ENCODE measurements around the gene ARHGEF38. TPM values are rescaled to one million over a fixed set of nuclear protein-coding genes. Genes with fewer than 3 reads are reported as not detected.

Gene ARHGEF38
- total RNA-seq, 1 donor from 2014 or later = not detected

GRCh38 chr4:105544520-105545286 is 7.7 kb upstream of the ARHGEF38 start:
- Mint-ChIP-seq H3K4me1 (ENCODE audit: low read depth) (peaks cover 7% of the 10 kb centered on the region), H3K36me3 (ENCODE audit: low read depth) (no peaks in the 10 kb centered on the region), H3K27me3 (ENCODE audit: low read depth) (peaks cover 6% of the 10 kb centered on the region), H3K4me3 (ENCODE audit: unreplicated experiment) (no peak overlapping the region), H3K27ac (ENCODE audit: unreplicated experiment) (no peak overlapping the region), H3K9me3 (ENCODE audit: low read depth) (no peaks in the 10 kb centered on the region)
- TF ChIP-seq CTCF (IDR thresholded peaks at IDR 0.05) = no peak
- no peak for DNase-seq (ENCODE audit: low spot score)

- Mint-ChIP-seq H3K27ac (ENCODE audit: unreplicated experiment) (no peak overlapping the region), H3K27me3 (ENCODE audit: low read depth) (peaks cover 6% of the 10 kb centered on the region), H3K4me3 (ENCODE audit: unreplicated experiment) (no peak overlapping the region), H3K36me3 (ENCODE audit: low read depth) (no peaks in the 10 kb centered on the region), H3K9me3 (ENCODE audit: low read depth) (no peaks in the 10 kb centered on the region), H3K4me1 (ENCODE audit: low read depth) (peaks cover 7% of the 10 kb centered on the region)
- DNase-seq (ENCODE audit: low spot score) = no peak
- TF ChIP-seq CTCF (IDR thresholded peaks at IDR 0.05) = no peak
Measured at GRCh38 chr4:105546086-105546485, 6.3 kb upstream of the ARHGEF38 start.

- no peaks in the 10 kb centered on the region for H3K36me3 Mint-ChIP-seq (ENCODE audit: low read depth)
- no peak for TF ChIP-seq CTCF (IDR thresholded peaks at IDR 0.05)
- peaks cover 19% of the 10 kb centered on the region for H3K4me1 Mint-ChIP-seq (ENCODE audit: low read depth)
- DNase-seq (ENCODE audit: low spot score) = no peak
- H3K27ac Mint-ChIP-seq (ENCODE audit: unreplicated experiment) = no peak overlapping the region
- H3K27me3 Mint-ChIP-seq (ENCODE audit: low read depth) = peaks cover 2% of the 10 kb centered on the region
- H3K4me3 Mint-ChIP-seq (ENCODE audit: unreplicated experiment) = no peak overlapping the region
- H3K9me3 Mint-ChIP-seq (ENCODE audit: low read depth) = no peaks in the 10 kb centered on the region
Measured at GRCh38 chr4:105547769-105548168, 4.7 kb upstream of the ARHGEF38 start.

- H3K4me3 Mint-ChIP-seq (ENCODE audit: unreplicated experiment) = no peak overlapping the region
- TF ChIP-seq CTCF (IDR thresholded peaks at IDR 0.05) = no peak
- peaks cover under 1% of the 10 kb centered on the region for H3K27me3 Mint-ChIP-seq (ENCODE audit: low read depth)
- peaks cover 19% of the 10 kb centered on the region for H3K4me1 Mint-ChIP-seq (ENCODE audit: low read depth)
- no peak overlapping the region for H3K27ac Mint-ChIP-seq (ENCODE audit: unreplicated experiment)
- no peaks in the 10 kb centered on the region for H3K9me3 Mint-ChIP-seq (ENCODE audit: low read depth)
- no peak for DNase-seq (ENCODE audit: low spot score)
- no peaks in the 10 kb centered on the region for H3K36me3 Mint-ChIP-seq (ENCODE audit: low read depth)
Measured at GRCh38 chr4:105548483-105548882, 3.9 kb upstream of the ARHGEF38 start.

- no peak for DNase-seq (ENCODE audit: low spot score)
- Mint-ChIP-seq H3K9me3 (ENCODE audit: low read depth) (no peaks in the 10 kb centered on the region), H3K36me3 (ENCODE audit: low read depth) (no peaks in the 10 kb centered on the region), H3K4me1 (ENCODE audit: low read depth) (peaks cover 19% of the 10 kb centered on the region), H3K27ac (ENCODE audit: unreplicated experiment) (no peak overlapping the region), H3K27me3 (ENCODE audit: low read depth) (no peaks in the 10 kb centered on the region), H3K4me3 (ENCODE audit: unreplicated experiment) (no peak overlapping the region)
- no peak for TF ChIP-seq CTCF (IDR thresholded peaks at IDR 0.05)
Measured at GRCh38 chr4:105550641-105551040, 1.8 kb upstream of the ARHGEF38 start.

All from chondrocyte (in vitro differentiated cells).